ENCODE data around the gene KDR.

Gene KDR

GRCh38 chr4:55103224-55103623 lies 22.2 kb downstream of the KDR start:
- Histone ChIP-seq H3K9me2 (ENCODE audit: low read depth, low read length) (no peaks in the 10 kb centered on the region), H3K79me2 (ENCODE audit: insufficient read depth, low read length) (no peaks in the 10 kb centered on the region), H3K36me3 (ENCODE audit: insufficient read depth, low read length) (no peaks in the 10 kb centered on the region), H3K4me2 (ENCODE audit: low read length) (no peak overlapping the region), H3K9ac (ENCODE audit: low read length) (no peak overlapping the region), H3K27me3 (ENCODE audit: insufficient read depth, low read length) (no peaks in the 10 kb centered on the region), H3K4me1 (ENCODE audit: insufficient read depth, low read length, severe bottlenecking) (no peaks in the 10 kb centered on the region), H3K9me3 (ENCODE audit: low read length) (no peaks in the 10 kb centered on the region), H3K27ac (ENCODE audit: low read depth, low read length, poor library complexity, severe bottlenecking) (no peak overlapping the region), H4K20me1 (ENCODE audit: insufficient read depth, low read length) (no peaks in the 10 kb centered on the region), H3K4me3 (ENCODE audit: low read depth, low read length, poor library complexity, severe bottlenecking) (no peak overlapping the region), H3F3A (ENCODE audit: insufficient read depth, low read length) (no peaks in the 10 kb centered on the region), H2AFZ (ENCODE audit: low read length) (no peak overlapping the region)
- no peak for TF ChIP-seq CTCF (IDR thresholded peaks at IDR 0.05; ENCODE audit: low read length)
- TF ChIP-seq EZH2 (IDR thresholded peaks at IDR 0.05; ENCODE audit: borderline replicate concordance, low read length), result no peak

- TF ChIP-seq CTCF (IDR thresholded peaks at IDR 0.05; ENCODE audit: low read length), result no peak
- TF ChIP-seq EZH2 (IDR thresholded peaks at IDR 0.05; ENCODE audit: borderline replicate concordance, low read length), result no peak
- Histone ChIP-seq H2AFZ (ENCODE audit: low read length) (no peak overlapping the region), H3K9me3 (ENCODE audit: low read length) (no peaks in the 10 kb centered on the region), H3K9ac (ENCODE audit: low read length) (no peak overlapping the region), H3K27ac (ENCODE audit: low read depth, low read length, poor library complexity, severe bottlenecking) (no peak overlapping the region), H3K4me3 (ENCODE audit: low read depth, low read length, poor library complexity, severe bottlenecking) (no peak overlapping the region), H3K4me2 (ENCODE audit: low read length) (no peak overlapping the region), H3K36me3 (ENCODE audit: insufficient read depth, low read length) (no peaks in the 10 kb centered on the region), H3K4me1 (ENCODE audit: insufficient read depth, low read length, severe bottlenecking) (no peaks in the 10 kb centered on the region), H4K20me1 (ENCODE audit: insufficient read depth, low read length) (no peaks in the 10 kb centered on the region), H3K9me2 (ENCODE audit: low read depth, low read length) (no peaks in the 10 kb centered on the region), H3F3A (ENCODE audit: insufficient read depth, low read length) (no peaks in the 10 kb centered on the region), H3K27me3 (ENCODE audit: insufficient read depth, low read length) (no peaks in the 10 kb centered on the region), H3K79me2 (ENCODE audit: insufficient read depth, low read length) (no peaks in the 10 kb centered on the region)
Measured at GRCh38 chr4:55099816-55100215, 25.6 kb downstream of the KDR start.

- no peaks in the 10 kb centered on the region for H3F3A ChIP-seq (ENCODE audit: insufficient read depth, low read length)
- no peak overlapping the region for H2AFZ ChIP-seq (ENCODE audit: low read length)
- H3K4me1 ChIP-seq (ENCODE audit: insufficient read depth, low read length, severe bottlenecking), result no peaks in the 10 kb centered on the region
- H3K9me2 ChIP-seq (ENCODE audit: low read depth, low read length), result no peaks in the 10 kb centered on the region
- no peak overlapping the region for H3K4me3 ChIP-seq (ENCODE audit: low read depth, low read length, poor library complexity, severe bottlenecking)
- TF ChIP-seq EZH2 (IDR thresholded peaks at IDR 0.05; ENCODE audit: borderline replicate concordance, low read length) (no peak), CTCF (IDR thresholded peaks at IDR 0.05; ENCODE audit: low read length) (no peak)
- H3K4me2 ChIP-seq (ENCODE audit: low read length), result no peak overlapping the region
- H3K36me3 ChIP-seq (ENCODE audit: insufficient read depth, low read length), result no peaks in the 10 kb centered on the region
- no peaks in the 10 kb centered on the region for H4K20me1 ChIP-seq (ENCODE audit: insufficient read depth, low read length)
- H3K79me2 ChIP-seq (ENCODE audit: insufficient read depth, low read length), result no peaks in the 10 kb centered on the region
- H3K27ac ChIP-seq (ENCODE audit: low read depth, low read length, poor library complexity, severe bottlenecking), result no peak overlapping the region
- H3K9ac ChIP-seq (ENCODE audit: low read length), result no peak overlapping the region
- no peaks in the 10 kb centered on the region for H3K9me3 ChIP-seq (ENCODE audit: low read length)
- H3K27me3 ChIP-seq (ENCODE audit: insufficient read depth, low read length), result no peaks in the 10 kb centered on the region
Measured at GRCh38 chr4:55098456-55099204, 26.8 kb downstream of the KDR start.

All from OCI-LY1 (cell line).